Stromal cell of bone marrow (primary cell): ENCODE results near the gene KRTAP10-3.
"Not testable (repeated sequence)": the region's sequence is repeated elsewhere in the genome, so short reads cannot be mapped to it uniquely, and the experiment has no call there.

ENCODE experiments used
- DNase-seq: peaks from one replicate; pipeline ENCODE4 v3.0.0-alpha.2; 2012; ENCODE audit warnings: low read depth

KRTAP10-3 gene, protein sequence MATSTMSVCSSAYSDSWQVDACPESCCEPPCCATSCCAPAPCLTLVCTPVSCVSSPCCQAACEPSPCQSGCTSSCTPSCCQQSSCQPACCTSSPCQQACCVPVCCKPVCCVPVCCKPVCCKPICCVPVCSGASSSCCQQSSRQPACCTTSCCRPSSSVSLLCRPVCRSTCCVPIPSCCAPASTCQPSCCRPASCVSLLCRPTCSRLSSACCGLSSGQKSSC

DNA sequence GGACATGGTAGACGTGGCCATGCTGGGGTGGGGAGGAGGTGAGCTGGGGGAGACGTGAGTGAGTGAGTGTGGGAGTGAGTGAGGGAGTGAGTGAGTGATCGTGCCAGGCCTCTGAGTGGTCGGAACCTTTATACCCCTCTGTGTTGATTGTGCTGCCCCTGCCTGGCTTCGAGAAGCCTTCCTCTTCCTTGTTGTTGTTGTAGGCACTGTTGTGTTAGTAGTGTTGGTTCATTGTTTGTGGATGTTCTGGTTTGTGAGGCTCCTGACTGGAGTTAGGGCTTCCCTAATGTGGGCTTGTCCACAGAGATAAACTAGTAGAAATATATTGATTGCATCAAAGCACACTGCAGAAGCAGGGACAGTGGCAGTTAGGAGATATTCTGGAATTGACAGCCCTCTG is at the start of gene KRTAP10-3:
TSS of gene KRTAP10-3 (minus strand) at position 101 of the 400 bp plus-strand sequence. CDS start at position 21, 80 bp downstream.
- DNase-seq, result no peak

DNA sequence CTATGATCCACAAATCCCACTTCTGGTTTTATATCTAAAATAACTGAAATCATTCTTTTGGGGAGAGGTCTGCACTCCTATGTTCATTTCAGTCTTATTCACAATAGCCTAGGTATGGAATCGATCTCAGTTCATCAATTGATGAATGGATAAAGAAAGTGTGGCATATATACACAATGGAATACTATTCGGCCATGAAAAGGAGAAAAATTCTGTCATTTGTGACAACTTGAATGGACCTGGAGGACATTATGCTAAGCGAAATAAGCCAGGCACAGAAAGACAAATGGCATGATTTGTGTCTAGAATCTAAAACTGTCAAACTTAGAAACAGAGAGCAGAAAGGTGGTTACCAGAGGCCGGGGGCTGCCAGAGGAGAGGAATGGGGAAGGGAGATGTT is 47.9 kb upstream of the KRTAP10-3 start:
- no peak for DNase-seq

DNA sequence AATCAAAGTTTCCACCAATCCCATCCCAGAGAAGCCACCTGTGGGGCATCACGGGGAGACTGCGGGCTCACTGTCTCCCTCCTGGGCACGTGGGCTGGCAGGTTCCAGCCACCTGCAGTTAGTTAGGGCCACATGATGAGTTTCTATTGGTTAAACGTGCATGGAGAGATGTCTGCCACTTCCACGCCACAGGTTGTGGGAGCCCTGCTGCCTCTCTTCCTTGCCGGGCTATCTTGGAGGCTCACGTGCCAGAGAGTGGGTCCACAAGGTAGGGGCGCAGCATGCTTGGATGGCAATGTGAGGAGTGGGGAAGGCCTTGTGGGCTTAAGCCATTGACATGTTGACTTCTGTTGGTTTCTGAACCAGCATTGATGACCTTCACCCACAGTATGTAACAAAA is 45.3 kb upstream of the KRTAP10-3 start:
- DNase-seq, result no peak

DNA sequence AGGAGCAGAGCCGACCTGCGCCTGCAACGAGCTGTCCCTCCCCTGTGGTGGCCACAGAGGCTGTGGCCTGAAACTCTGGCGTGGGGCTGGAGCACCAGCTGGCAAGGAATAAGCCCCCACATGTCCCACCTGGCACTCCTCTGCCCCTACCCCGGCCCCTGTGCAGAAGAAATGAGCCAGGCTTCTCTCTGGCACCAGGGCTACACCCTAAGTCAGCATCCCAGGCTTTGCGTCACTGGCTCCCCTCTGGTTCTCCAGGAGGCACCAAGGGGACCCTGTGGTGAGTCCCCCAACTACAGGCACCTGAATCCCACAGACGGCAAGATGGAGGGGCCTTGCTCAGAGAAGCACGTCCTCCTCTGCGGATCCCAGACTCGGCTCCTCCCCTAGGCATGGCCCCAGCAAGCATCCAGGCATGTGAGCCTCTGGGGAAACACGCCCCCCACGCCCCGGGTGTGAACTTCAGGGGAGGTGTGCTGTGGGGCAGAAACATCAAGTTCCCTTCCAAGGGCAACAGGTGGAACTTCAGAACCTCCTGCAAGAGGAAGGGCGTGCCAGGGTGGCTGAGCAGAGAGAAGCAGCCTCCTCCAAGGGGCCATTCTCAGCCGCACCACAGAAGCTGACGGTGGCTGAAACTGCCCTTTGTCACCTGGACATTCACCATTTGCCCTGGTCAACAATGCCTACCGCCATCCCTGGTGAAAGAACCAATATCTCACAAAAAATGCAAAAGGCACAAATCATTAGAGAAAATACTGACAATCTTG is 44.7 kb upstream of the KRTAP10-3 start:
- DNase-seq, result no peak

DNA sequence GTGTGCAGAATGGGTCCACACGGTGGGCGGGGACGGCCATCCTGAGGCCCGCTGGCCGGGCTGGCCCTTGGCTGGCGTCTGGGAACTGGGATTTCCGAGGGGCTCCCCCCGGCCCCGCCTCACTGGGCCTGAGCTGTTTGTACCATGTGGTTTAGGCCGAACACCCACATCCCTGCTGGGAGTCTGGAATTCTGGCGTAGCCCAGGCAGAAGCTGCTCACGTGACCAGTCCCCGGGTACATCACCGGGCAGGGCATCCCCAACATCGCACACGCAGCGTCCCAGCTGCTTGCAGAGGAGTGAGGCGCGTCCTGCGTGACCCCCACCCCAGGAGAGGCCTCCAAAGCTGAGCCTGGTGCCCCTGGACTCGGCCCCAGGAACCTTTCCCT is 43.9 kb upstream of the KRTAP10-3 start:
- no peak for DNase-seq

DNA sequence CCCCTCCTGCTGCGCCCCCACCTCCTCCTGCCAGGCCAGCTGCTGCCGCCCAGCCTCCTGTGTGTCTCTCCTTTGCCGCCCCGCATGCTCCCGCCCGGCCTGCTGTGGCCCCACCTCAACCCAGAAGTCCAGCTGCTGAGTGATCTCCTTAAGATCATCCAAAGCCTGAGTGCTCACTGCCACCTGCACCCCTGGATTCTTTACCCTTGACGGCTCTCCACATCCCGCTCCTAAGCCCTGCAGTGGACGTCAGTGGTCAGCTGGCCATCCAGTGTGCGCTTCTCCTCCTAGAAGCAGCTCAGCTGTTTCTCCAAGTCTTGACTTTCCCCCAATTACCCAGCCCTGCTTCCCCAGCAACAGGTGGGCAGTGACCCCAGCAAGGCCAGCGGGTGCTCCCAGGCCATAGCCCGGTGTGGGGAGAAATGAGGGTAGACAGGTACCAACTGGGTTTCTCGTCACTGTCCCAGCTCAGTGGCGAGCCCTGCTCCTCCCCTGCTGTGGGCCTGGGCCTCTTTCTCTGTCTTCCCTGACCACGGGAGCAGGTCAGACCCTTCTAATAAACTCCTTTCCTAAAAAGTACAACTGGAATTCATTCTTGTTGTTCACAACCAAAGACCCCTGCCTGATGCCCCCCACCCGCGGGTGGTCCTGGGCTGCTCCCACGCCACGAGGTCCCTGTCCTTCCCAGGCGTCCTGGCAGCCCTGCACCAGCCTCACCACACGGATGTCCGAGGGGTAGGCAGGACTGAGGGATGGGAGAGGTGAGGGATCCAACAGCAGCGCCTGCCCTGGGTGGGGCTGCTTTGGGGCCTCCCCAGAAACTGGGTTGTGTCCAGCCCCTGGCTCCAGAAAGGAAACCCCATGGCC is 43.2 kb upstream of the KRTAP10-3 start:
- DNase-seq, result no peak

DNA sequence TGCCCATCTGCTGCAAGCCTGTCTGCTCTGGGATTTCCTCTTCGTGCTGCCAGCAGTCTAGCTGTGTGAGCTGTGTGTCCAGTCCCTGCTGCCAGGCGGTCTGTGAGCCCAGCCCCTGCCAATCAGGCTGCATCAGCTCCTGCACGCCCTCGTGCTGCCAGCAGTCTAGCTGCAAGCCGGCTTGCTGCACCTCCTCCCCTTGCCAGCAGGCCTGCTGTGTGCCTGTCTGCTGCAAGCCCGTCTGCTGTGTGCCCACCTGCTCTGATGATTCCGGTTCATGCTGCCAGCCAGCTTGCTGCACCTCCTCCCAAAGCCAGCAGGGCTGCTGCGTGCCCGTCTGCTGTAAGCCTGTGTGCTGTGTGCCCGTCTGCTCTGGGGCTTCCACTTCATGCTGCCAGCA is 42.5 kb upstream of the KRTAP10-3 start:
- DNase-seq, result not testable (repeated sequence)

DNA sequence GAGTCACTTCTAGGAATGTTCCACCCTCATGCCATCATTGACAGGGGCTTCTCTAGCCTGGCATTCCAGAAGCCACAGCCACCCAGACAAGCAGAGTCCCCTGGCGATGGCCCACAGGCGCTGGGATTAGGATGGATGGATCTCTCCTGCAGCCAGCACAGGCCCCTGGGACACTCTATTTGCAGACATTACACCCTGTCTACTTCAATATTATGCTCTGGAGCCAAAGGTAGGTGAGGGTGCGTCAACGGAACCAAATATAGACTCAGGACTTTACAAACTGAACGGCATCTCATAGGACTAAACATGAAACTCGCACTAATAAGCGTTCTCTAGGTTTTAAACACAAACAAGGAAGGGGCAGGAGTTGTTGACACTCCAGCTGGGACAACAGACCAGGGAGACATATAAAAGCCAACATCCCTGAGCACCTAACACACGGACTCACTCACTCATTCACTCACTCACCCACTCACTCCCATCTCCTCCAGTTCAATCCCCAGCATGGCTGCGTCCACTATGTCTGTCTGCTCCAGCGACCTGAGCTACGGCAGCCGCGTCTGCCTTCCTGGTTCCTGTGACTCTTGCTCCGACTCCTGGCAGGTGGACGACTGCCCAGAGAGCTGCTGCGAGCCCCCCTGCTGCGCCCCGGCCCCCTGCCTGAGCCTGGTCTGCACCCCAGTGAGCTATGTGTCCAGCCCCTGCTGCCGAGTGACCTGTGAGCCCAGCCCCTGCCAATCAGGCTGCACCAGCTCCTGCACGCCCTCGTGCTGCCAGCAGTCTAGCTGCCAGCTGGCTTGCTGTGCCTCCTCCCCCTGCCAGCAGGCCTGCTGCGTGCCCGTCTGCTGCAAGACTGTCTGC is 41.8 kb upstream of the KRTAP10-3 start, which contains the start of gene KRTAP10-7:
TSS of gene KRTAP10-7 (plus strand) at position 480 of the 861 bp plus-strand sequence. CDS start at position 505, 25 bp downstream.
- DNase-seq, result not testable (repeated sequence)

DNA sequence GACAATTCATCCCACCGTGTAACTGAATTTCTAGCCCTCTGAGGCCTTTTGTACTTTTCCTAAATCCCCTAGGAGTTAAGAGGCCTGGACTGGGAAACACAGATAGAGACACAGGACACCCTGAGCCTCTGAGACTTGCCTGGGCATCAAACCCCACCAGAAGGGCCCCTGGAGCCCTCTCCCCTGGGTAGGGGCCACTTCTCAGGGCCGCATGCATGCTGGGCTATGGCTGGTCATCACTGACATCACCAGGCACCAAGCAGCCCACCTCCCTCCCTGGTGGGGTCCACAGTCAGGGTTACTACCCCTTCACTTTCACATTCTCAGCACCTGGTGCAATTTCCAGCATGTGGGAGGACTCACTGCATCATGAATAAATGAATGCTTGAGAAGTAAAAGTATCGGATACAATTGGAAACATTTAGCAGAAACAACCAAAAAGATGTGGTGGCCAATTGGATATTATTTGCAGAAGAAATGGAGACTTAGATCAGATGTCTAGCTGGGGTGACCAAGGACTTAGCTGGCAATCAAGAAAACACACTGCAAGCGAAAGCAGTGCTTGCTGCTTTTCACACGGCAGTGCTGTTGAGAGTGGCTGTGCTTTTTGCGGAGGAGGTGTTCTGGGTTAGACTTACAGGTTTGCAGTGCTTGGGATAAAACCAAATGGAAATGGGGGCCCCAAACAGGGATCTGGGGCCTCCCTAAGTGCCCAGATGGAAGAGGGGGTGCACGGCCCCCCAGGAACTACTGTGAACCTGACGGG is 40.9 kb upstream of the KRTAP10-3 start:
- no peak for DNase-seq

DNA sequence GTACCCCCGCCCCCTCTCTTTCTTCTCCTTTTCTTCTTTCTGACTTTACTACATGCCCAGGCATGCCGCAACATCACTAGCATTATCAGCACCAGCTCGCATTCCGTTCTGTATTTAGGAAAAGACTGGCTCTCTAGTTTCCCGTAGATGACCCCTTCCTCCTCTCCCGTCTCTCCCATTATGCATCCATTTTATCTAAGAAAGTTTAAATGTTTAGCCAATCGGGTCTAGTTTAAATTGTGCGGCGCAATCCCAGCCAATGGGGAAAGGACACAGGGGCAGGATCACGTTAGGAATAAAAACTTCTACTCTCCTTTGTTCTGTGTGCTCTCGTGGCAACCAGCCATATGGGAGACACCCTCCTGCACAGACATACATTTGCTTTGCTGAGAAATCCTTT is 39.5 kb upstream of the KRTAP10-3 start:
- no peak for DNase-seq

DNA sequence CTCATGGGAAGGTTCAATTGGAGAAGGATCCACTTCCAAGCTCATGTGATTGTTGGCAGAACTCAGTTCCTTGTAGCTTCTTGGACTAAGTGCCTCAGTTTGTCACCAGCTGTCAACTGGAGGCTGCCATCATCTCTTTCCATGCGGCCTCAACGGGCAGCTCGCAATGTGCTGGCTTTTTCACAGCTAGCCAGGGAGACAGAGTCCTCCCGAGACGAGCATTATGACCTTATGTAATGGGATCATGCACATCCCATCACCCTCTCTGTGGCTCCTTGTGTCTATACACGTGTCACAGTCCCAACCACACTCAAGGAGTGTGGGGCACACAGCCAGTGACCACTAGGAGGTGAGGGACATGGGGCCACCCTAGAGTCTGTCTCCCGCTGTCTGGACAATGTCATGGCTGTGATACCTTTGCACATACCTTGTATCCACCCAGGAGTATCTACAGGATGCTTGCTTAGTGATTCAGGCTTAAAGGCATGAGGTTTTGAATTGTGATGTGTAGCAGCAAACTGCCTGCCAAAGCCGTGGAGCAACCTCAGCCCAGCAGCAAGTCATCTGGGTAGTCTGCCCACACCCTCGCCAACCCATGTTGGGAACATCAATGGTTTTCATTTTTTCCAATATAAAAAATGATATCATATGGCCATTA is 37.6 kb upstream of the KRTAP10-3 start:
- DNase-seq, result no peak

DNA sequence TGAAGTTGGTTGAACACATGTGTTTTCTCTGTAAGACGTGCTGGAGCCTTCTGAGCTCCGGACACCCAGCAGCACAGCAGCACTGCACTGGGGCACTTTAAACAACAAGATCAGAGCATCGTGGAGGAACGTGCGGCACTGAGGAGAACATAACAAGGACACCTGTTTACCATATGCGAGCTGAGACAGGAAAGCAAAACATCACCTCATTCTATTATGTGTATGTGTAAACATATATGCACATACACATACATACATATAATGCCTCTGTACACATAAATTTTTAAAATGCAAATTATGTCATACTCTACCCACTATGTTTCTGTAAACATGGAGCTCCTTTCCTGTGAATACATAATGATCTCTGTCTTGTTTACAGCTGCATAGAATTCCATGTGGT is 36.9 kb upstream of the KRTAP10-3 start:
- DNase-seq, result no peak

DNA sequence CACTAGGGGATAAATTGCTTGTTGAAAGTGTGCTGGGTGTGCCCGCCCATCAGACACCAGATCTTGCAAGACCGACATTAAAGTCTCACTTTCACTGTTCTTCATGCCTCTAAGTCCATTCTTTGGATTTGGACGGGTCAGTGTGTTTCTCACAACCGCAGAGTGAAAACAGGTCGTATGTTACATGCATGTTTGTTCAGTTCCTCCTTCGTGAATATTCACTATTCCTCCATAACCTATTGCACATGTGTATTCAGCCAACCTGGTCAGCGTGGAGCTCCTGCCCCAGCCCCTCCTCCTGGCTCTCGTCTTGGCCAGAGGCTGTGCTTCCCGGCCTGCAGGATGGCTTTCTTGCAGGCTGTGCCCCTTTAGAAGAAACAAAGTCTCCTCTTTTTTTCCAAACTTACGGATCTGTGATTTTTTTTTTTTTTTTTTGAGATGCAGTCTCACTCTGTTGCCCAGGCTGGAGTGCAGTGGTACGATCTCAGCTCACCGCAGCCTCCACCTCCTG is 35.9 kb upstream of the KRTAP10-3 start:
- no peak for DNase-seq

DNA sequence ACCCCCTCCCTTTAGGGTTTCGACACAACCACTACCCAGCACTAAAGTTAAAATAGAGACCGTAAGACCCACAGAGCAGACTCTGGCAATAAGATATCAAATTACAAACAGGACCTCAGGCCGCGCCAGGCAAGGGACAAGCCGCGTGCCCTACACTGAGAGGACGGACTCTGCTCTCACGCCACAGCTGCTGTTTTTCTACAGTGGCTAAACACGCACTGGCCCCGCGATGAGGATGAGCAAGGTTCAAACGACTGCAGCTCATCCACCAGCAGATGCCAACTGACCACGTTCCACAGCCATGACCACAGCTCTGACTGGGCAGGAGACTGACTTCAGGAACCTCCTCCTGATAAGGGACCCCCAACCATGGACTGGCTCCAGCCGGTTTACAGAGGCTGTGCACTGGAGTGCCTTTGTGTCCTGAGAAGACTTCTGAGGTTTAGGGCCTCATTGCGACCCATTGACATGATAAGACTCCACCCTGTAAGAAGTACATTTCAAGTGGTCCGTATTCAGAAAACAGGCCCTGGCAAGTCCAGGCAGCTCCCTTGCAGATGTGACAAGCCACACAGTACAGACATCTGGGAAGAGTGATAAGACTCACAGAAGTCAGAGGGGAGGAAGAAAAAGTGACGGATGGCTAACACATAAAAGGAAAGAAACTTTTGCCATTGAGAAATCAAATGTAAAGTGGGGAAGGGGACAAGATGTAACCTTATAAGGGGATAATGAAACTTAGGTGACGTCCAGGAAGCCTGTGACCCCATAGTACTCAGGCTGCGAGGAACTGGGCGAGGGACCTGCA is 35.2 kb upstream of the KRTAP10-3 start:
- DNase-seq, result no peak

DNA sequence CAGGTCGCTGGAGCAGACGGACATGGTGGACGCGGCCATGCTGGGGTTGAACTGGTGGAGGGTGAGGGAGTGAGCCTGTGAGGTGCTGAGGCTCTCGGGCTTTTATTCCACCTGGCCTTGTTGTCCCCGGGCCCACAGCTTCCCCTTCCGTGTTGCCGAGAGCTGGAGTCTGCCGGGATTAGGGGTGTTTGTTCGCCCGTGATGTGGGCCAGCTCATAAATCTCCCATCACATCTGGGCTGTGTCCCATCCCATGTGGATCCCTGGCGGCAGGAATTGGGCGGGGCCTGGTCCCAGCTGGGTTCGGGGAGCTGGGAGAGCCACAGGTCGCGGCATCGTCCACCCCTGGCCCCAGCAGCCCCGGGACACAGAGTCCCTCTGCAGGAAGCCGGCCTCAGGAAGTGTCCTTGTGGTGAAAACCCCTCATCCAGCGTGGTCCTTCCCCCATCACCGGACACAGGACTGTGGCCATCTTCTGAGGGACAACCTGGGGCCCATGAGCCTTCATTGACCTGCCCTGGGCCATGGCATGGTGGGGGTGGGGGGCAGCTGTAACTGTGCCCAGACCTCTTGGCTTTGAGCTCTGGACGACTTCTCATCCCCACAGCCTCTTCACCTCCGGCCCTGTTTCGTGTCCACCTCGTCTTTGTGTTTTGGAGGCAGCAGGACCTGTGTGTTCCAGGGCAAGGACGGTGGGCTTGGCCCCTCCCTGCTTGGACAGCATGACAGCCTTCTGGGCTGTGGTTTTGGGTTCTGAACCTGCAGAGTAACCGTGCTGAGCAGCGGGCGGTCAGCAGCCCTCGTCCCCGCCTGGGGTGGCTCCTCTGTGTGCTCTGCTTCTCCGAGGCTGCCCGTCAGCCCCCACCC is 34.1 kb upstream of the KRTAP10-3 start, which contains the start of gene KRTAP10-6:
TSS of gene KRTAP10-6 (minus strand) at position 60 of the 866 bp plus-strand sequence. CDS start at position 39, 21 bp downstream.
- DNase-seq, result no peak

DNA sequence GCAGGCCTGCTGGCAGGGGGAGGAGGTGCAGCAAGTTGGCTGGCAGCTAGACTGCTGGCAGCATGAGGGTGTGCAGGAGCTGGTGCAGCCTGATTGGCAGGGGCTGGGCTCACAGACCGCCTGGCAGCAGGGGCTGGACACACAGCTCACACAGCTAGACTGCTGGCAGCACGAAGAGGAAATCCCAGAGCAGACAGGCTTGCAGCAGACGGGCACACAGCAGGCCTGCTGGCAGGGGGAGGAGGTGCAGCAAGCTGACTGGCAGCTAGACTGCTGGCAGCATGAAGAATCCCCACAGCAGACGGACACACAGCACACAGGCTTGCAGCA is 33.2 kb upstream of the KRTAP10-3 start:
- DNase-seq, result not testable (repeated sequence)

DNA sequence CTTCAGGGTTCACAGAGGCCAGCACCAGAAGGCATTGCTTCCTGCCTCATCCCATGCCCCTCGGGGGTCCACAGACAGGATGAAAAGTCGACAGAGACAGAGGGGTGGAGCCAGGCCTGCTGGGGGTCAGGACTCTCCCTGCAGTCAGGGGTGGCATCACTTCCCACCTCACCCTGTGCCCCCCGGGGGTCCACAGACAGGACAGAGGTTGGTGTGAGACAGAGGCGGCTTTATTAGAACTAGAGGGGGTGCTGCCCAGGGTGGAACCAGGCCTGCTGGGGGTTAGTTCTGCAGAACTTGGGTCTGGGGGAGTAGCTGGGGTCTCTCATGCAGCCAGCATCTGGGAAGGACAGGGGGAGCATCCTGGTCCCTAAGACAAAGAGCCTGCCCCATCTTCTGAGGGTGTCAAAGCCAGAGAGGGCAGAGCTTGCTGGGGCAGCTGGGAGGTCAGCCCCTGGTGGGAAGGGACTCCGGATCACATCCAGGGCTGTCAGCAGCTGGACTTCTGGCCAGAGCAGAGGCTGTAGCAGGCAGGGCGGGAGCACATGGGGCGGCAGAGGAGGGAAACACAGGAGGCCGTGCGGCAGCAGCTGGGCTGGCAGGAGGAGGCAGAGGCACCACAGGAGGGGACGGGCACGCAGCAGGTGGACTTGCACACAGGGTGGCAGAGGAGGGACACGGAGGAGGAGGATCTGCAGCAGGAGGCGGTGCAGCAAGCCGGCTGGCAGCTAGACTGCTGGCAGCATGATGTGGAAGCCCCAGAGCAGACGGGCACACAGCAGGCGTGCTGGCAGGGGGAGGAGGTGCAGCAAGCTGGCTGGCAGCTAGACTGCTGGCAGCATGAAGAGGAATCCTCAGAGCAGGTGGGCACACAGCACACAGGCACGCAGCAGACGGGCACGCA is 32.6 kb upstream of the KRTAP10-3 start:
- DNase-seq, result not testable (repeated sequence)
